K562 (cell line): ENCODE results near the gene RASAL1.

Experiments used
- CAMTA2 ChIP-seq: fragments of 250-450 bp; sonication (Bioruptor Pico); conservative IDR thresholded peaks from 2 replicates; pipeline ENCODE4 v1.5.1; 2022
- FOSL1 ChIP-seq: fragments of 200-800 bp; sonication (Bioruptor generic); conservative IDR thresholded peaks from 2 replicates; pipeline ENCODE4 v1.6.1; 2016; ENCODE audit warnings: missing genetic modification characterization, missing compliant biosample characterization
- LARP7 ChIP-seq: fragments of 450-650 bp; IDR thresholded peaks from 2 replicates; pipeline ENCODE4 v1.6.1; 2016
- PHF8 ChIP-seq: fragments of 200-600 bp; sonication (generic); IDR thresholded peaks from 2 replicates; pipeline ENCODE4 v1.6.1; 2012; ENCODE audit warnings: mixed run types, mild to moderate bottlenecking, inconsistent platforms, low read length, moderate library complexity, borderline replicate concordance
- POLR2AphosphoS5 ChIP-seq: IDR thresholded peaks from 2 replicates; pipeline ENCODE4 v1.6.1; 2011; ENCODE audit warnings: mild to moderate bottlenecking, low read depth, low read length, moderate library complexity; ENCODE audit not compliant: control insufficient read depth, insufficient read depth
- RFX5 ChIP-seq: IDR thresholded peaks from 2 replicates; pipeline ENCODE4 v1.6.1; 2011; ENCODE audit warnings: low read depth, mild to moderate bottlenecking, improper control_type of control experiment, low read length
- RNF2 ChIP-seq: sonication (generic); IDR thresholded peaks from 2 replicates; pipeline ENCODE4 v1.6.1; 2016
- SAFB2 ChIP-seq: fragments of 200-400 bp; formaldehyde crosslinking; IDR thresholded peaks from 2 replicates; pipeline ENCODE4 v1.6.1; 2018; ENCODE audit warnings: borderline replicate concordance, low read length, low read depth, moderate library complexity; ENCODE audit not compliant: severe bottlenecking
- SIN3A ChIP-seq, 2 experiments: fragments of 150-350 bp in 1 of 2; IDR thresholded peaks; 2 replicates each; pipeline ENCODE4 v1.6.1; 2011 to 2016; ENCODE audit warnings: borderline replicate concordance in 2 of 2, low read depth in 2 of 2, low read length in 2 of 2, mild to moderate bottlenecking in 2 of 2, moderate library complexity in 2 of 2; ENCODE audit not compliant: control insufficient read depth in 1 of 2
- XRCC5 ChIP-seq: fragments of 200-400 bp; formaldehyde crosslinking; IDR thresholded peaks from 2 replicates; pipeline ENCODE4 v1.6.1; 2017; ENCODE audit warnings: low read depth, mild to moderate bottlenecking, low read length
- TF ChIP-seq, protein P1 (sequence below), 3 experiments: IDR thresholded peaks in 2 of 3; conservative IDR thresholded peaks in 1 of 3; 2 replicates each; pipeline ENCODE4 v1.5.1; 2011 to 2012; ENCODE audit warnings: low read length in 3 of 3, mild to moderate bottlenecking in 3 of 3, control low read depth in 2 of 3, improper control_type of control experiment in 1 of 3, inconsistent platforms in 1 of 3, low read depth in 1 of 3, mixed read lengths in 1 of 3, moderate library complexity in 1 of 3; ENCODE audit not compliant: insufficient read depth in 2 of 3
- TF ChIP-seq, protein P2 (sequence below): fragments of 250-450 bp; sonication (Bioruptor Pico); IDR thresholded peaks from 2 replicates; pipeline ENCODE4 v1.5.0; 2021; ENCODE audit warnings: mild to moderate bottlenecking, borderline replicate concordance

DNA sequence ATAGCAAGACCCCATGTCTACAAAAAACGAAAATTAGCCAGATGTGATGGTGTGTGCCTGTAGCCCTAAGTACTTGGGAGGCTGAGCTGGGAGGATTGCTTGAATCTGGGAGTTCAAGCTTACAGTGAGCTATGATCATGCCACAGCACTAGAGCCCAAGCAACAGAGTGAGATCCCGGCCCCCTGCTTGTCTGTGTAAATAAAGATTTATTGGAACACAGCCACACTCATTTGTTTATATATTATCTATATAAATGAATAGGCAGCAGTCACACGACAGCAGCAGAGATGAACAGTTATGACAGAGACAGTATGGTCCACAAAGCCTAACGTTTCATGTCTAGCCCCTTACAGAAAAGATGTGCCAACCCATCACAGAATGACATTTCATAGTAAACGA lies 34.9 kb upstream of the RASAL1 start:
- TF ChIP-seq XRCC5 (no peak), LARP7 (no peak), PHF8 (no peak), CAMTA2 (CRISPR knock-in tag) (no peak), FOSL1 (tag) (no peak), RNF2 (no peak), SIN3A (IDR thresholded peaks at IDR 0.05; ENCODE audit: borderline replicate concordance in 2 of 2, control insufficient read depth in 1 of 2, low read depth in 2 of 2, low read length in 2 of 2) (no peak), POLR2AphosphoS5 (no peak), RFX5 (no peak), SAFB2 (no peak)
- TF ChIP-seq, protein P1, sequence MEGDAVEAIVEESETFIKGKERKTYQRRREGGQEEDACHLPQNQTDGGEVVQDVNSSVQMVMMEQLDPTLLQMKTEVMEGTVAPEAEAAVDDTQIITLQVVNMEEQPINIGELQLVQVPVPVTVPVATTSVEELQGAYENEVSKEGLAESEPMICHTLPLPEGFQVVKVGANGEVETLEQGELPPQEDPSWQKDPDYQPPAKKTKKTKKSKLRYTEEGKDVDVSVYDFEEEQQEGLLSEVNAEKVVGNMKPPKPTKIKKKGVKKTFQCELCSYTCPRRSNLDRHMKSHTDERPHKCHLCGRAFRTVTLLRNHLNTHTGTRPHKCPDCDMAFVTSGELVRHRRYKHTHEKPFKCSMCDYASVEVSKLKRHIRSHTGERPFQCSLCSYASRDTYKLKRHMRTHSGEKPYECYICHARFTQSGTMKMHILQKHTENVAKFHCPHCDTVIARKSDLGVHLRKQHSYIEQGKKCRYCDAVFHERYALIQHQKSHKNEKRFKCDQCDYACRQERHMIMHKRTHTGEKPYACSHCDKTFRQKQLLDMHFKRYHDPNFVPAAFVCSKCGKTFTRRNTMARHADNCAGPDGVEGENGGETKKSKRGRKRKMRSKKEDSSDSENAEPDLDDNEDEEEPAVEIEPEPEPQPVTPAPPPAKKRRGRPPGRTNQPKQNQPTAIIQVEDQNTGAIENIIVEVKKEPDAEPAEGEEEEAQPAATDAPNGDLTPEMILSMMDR (IDR thresholded peaks at IDR 0.05 in 2 of 3, conservative IDR thresholded peaks at IDR 0.05 in 1 of 3; ENCODE audit: insufficient read depth in 2 of 3, low read depth in 1 of 3, low read length in 3 of 3) = no peak
- TF ChIP-seq, protein P2, sequence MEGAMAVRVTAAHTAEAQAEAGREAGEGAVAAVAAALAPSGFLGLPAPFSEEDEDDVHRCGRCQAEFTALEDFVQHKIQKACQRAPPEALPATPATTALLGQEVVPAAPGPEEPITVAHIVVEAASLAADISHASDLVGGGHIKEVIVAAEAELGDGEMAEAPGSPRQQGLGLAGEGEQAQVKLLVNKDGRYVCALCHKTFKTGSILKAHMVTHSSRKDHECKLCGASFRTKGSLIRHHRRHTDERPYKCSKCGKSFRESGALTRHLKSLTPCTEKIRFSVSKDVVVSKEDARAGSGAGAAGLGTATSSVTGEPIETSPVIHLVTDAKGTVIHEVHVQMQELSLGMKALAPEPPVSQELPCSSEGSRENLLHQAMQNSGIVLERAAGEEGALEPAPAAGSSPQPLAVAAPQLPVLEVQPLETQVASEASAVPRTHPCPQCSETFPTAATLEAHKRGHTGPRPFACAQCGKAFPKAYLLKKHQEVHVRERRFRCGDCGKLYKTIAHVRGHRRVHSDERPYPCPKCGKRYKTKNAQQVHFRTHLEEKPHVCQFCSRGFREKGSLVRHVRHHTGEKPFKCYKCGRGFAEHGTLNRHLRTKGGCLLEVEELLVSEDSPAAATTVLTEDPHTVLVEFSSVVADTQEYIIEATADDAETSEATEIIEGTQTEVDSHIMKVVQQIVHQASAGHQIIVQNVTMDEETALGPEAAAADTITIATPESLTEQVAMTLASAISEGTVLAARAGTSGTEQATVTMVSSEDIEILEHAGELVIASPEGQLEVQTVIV (CRISPR knock-in tag) = no peak
